Activated gamma-delta T cell (primary cell): Measurements from ENCODE around the gene CPNE9.
A peak's percentile ranks its signal among the peaks of the same experiment; 100 is the strongest.
"Not testable (repeated sequence)": the region's sequence is repeated elsewhere in the genome, so short reads cannot be mapped to it uniquely, and the experiment has no call there.

Source experiments
- DNase-seq: peaks from one replicate; lab custom pipeline; 2025; lab: John Stamatoyannopoulos, UW

CPNE9 gene

GRCh38 chr3:9746330-9746729 is 42.7 kb downstream of the CPNE9 start:
- no peak for DNase-seq

- DNase-seq, result no peak
Measured at GRCh38 chr3:9747267-9747666, 43.6 kb downstream of the CPNE9 start.

GRCh38 chr3:9748031-9748430 is 44.4 kb downstream of the CPNE9 start:
- no peak for DNase-seq

GRCh38 chr3:9749296-9749644 is 45.6 kb downstream of the CPNE9 start:
- DNase-seq, result no peak

- DNase-seq, result peak; percentile 72
Measured at GRCh38 chr3:9749645-9750555, 46.3 kb downstream of the CPNE9 start, which contains the start of gene OGG1. Gene OGG1, plus strand, starts transcription at chr3:9749952. Its CDS starts 335 bp downstream, at chr3:9750287.

- DNase-seq, result no peak
Measured at GRCh38 chr3:9750556-9751411, 47.2 kb downstream of the CPNE9 start.

GRCh38 chr3:9754678-9755077 is 51.0 kb downstream of the CPNE9 start:
- DNase-seq, result no peak

- no peak for DNase-seq
Measured at GRCh38 chr3:9757427-9757826, 53.8 kb downstream of the CPNE9 start.

- DNase-seq, result no peak
Measured at GRCh38 chr3:9760779-9761505, 57.3 kb downstream of the CPNE9 start.

GRCh38 chr3:9761919-9762318 is 58.3 kb downstream of the CPNE9 start:
- DNase-seq, result no peak

- DNase-seq, result no peak
Measured at GRCh38 chr3:9762871-9763270, 59.2 kb downstream of the CPNE9 start.

- no peak for DNase-seq
Measured at GRCh38 chr3:9765865-9766264, 62.2 kb downstream of the CPNE9 start.

- no peak for DNase-seq
Measured at GRCh38 chr3:9767418-9767817, 63.8 kb downstream of the CPNE9 start.

GRCh38 chr3:9768141-9768775 is 64.6 kb downstream of the CPNE9 start:
- no peak for DNase-seq

- no peak for DNase-seq
Measured at GRCh38 chr3:9769012-9769411, 65.4 kb downstream of the CPNE9 start.

- peak; percentile 23 for DNase-seq
Measured at GRCh38 chr3:9769426-9770275, 66.0 kb downstream of the CPNE9 start, which contains the start of gene CAMK1. Gene CAMK1, minus strand, starts transcription at chr3:9769947. Its CDS starts 2,198 bp downstream, at chr3:9767749.

- no peak for DNase-seq
Measured at GRCh38 chr3:9770276-9770812, 66.7 kb downstream of the CPNE9 start.

- not testable (repeated sequence) for DNase-seq
Measured at GRCh38 chr3:9771007-9771406, 67.4 kb downstream of the CPNE9 start.

- DNase-seq, result no peak
Measured at GRCh38 chr3:9776896-9777693, 73.5 kb downstream of the CPNE9 start.

- DNase-seq, result no peak
Measured at GRCh38 chr3:9777694-9778021, 74.0 kb downstream of the CPNE9 start.
